Islet of Langerhans (tissue), 1 donor: ENCODE results near the gene KCNK5.

Source experiments
- FAIRE-seq: peaks from one replicate; lab custom pipeline; 2011; peaks lifted over from hg19 to GRCh38; lab: Jason Lieb, UNC

Gene KCNK5

DNA sequence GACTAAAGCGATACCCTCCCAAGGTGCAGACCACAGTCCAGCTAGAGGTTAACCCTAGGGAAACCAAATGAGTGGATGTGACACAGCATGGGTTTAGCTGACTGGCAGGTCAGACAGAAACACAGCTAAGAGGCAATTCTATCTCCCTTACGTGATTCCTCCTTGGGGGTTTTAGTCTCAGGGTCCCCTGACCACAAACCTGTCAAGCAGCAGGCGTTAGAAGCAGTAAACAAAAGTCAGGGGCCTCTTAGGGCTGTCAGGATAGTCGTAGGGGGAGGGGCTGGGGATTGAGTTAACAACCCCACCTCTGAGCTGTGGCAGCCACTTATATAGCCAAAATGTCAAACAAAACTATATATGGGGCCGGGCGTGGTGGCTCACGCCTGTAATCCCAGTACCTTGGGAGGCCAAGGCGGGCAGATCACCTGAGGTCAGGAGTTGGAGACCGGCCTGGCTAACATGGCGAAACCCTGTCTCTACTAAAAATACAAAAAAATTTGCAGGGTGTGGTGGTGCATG is 13.6 kb downstream of the KCNK5 start:
- FAIRE-seq = no peak

GRCh38 chr6:39214846-39215639 is 14.2 kb downstream of the KCNK5 start:
- no peak for FAIRE-seq

GRCh38 chr6:39214120-39214813 is 15.0 kb downstream of the KCNK5 start:
- FAIRE-seq = no peak

DNA sequence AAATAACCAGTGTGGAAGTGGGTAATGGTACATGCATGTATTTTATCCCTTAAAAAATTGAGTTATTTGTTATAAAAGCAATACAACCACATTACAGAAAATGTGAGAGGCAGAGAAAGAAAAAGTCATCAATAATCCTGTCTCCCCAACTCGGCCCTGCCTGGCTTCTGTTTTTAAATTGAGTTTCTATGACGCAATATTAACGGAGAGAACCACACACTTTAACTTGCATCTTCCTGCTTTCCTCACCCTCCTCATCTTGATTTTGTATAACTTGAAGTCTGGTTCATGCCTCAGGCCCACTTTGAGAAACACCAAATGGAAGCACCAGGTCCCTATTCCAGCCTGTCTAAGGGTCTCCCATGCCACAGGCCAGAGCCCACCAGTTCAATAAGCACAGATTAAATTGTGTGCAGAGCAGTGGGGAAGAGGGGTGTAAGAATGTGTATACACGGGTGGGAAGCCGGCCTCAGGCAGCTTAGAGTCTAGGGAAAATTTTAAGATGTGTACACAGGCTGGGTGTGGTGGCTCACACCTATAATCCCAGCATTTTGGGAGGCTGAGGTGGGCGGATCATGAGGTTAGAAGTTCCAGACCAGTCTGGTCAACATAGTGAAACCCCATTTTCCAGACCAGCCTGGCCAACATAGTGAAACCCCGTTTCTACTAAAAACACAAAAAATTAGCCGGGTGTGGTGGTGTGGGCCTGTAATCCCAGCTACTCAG is 15.9 kb downstream of the KCNK5 start:
- no peak for FAIRE-seq

DNA sequence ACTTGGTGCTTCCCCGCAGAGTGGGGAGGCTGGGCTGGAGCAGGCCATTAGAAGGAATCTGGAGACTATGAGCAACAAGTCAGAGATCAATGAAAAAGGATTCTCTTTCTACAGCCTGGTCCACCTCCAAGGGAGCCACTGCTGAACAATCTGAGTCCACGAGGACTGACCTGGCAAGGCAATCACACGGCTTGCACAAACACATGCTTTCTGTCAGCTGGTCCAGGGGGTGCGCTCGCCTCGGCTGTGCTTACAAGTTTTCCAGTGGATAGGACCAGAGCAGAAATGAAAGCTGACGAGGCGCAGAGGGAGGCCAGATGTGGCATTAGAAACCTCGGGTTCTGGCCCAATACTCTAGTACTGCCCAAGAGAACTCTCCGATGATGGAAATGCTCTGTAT is 18.1 kb downstream of the KCNK5 start:
- no peak for FAIRE-seq

DNA sequence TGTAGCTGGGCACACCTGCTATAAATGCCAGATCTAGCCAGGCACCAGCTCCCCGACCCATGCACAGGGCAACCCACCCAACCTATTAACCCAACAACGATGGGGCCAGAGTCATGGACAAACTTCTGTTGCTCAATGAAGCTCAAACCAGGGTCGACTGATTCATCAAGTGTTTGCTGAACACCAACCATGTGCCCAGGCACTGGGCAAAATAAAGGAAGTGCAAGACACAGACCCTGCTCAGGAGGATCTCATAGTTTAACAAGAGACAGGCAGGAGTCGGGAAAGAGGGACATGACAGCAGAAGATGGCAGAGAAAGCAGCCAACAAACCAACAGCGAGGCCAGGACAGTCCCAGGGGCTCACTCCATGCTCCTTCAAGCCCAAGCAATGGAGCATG is 18.8 kb downstream of the KCNK5 start:
- FAIRE-seq = no peak

GRCh38 chr6:39209911-39210310 is 19.4 kb downstream of the KCNK5 start:
- no peak for FAIRE-seq

GRCh38 chr6:39209360-39209811 is 19.9 kb downstream of the KCNK5 start:
- FAIRE-seq = no peak

GRCh38 chr6:39208223-39208739 is 21.0 kb downstream of the KCNK5 start:
- no peak for FAIRE-seq

DNA sequence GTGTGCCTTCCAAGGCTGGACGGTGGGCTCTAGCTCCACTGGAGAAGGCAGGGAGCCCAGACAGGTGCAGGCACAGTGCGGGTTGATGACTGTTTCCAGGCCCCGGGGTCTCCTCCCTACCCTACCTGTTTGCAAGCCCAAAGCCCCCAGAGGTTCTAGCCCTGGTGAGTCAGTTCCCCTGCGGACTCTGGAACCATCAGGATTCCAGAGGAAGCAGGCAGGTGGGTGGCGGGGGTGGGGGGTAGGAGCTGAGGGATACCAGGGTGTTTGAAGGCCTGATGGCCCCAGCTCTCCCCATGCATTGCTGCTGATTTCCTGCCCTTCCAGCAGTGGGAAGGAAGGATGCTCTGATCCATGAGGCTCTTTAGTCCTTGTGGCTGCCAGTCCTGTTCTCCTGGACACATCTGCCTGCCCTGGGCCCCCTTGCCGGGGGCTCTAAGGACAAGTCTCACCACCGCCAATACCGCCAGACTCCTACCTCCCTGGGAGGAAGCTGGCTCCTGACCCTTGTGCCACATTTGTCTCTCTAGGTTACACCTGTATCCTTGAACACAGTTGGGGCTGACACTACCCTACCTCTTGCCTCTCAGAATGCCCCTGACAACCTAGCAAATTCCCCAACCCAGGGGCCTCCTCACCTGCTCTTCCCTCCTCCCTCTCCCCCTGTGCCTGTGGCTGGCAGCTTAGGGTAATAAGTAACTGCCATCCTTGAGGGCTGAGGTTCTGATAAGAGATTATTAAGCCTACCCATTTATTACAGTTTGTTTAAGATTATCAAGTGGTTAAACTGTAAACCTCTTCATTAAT is 21.7 kb downstream of the KCNK5 start:
- no peak for FAIRE-seq

DNA sequence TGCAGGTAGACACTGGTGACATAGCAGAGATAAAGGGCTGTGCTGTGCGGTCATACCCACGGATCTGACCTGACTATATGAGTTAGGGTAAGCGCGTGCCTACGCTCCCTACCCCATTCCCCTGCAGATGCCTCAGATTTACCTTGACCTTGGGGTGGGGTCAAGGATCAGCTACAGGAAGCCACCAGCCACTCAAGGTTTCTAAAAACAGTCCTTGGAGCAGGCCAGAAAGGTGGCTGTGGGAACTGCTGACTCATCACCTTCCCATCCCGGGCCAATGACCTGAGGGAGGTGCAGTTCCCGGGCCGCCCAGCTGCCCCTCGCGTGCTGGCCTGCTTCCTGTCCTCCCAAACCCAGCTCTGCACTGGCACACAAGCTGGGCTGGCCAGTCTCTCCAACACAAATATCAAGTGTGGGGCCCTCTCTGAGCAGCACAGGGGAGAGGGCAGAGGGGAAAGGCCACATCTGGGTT is 23.0 kb downstream of the KCNK5 start:
- no peak for FAIRE-seq

DNA sequence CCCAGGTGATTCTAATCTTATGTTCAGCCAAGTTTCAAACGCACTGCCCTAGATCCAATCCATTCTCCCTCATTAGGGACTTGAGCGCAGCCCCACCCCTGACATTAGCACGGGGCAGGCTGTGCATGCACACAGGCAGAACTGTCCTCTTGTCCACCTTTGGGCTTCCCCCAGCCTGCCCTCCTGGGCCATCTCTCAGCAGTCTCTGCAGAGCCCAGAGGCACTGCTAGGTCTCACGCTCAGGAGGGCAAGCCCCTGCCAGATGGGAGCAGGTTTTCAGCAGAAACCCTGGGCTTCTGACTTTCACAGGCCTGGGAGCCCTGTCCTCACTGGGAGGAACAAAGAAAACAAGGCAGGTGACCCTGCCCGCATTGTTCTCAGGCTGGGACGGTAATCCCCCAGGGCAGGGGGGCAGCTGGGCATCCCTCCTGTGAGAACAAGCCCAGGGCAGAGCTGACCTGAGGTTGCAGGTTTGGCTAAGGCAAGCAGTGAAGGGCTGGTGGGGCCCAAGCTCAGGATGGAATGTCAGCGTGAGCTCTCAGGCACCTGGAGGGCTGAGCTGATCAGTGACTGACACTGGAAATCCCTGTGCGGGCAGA is 24.5 kb downstream of the KCNK5 start:
- FAIRE-seq = no peak

GRCh38 chr6:39204160-39204495 is 25.1 kb downstream of the KCNK5 start:
- FAIRE-seq = no peak

DNA sequence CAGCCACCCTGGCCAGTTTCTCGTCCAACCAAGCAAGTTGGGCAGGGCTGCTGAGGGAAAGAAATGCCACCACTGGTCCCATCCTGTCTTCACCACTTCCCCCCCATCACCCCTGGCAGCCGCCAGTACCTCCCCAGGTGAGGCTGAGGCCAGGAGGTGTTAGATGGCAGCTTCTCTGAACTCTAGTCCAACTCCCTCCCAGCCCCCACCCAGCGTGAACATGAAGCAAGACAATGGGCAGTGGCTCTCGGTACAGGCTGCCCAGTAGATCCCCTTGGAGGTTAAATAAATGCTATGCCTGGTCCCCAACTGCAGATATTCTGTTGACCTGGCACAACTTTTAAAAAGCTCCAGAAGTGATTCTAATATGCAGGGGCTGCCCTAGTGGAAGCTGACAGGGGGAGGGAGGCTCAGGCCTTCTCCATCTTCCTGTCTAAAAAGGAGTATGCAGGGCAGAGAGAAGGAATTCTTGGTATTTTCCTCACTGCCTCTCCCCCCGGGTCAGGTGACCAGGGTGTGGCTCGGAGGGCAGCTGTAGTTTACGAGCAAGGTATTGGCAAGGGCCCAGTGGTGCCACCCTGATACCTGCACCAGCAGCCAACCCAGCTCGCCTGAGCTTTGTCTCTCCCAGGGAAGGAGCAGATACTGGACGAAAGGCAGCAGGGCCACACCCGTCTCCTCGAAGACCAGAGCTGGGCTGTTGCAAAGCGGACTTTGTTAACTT is 25.7 kb downstream of the KCNK5 start:
- no peak for FAIRE-seq

- FAIRE-seq = no peak
Measured at GRCh38 chr6:39202166-39202565, 27.1 kb downstream of the KCNK5 start.

DNA sequence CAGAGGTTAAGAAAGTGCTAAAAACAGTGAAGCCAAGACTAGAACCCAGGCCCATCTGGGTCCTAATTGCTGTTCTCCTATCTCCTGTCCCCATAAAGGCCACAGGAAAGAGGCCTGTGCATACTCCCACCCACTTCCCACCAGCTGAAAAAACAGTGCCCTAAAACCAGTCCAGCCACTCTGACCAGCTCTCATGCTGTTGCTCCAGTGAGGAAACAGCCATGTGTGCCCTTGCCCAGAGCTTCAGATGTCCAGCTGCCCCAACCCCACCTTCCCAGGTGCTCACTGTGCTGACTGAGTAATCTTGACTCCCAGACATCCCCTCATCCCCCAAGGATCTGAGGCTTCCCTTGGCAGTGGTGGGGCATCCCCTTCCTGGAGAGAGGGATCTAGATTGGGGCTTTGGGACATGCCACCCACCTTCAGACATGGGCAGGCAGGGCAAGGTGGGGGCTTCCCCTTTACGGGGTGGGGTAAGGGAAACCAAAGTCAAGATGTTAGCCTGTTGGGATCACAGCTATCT is 28.7 kb downstream of the KCNK5 start:
- FAIRE-seq = no peak

- FAIRE-seq = no peak
Measured at GRCh38 chr6:39199976-39200375, 29.3 kb downstream of the KCNK5 start.

GRCh38 chr6:39199231-39199940 is 29.9 kb downstream of the KCNK5 start:
- FAIRE-seq = no peak

- FAIRE-seq = no peak
Measured at GRCh38 chr6:39198528-39198927, 30.7 kb downstream of the KCNK5 start.
